ENCODE results near the gene GCC2.
A peak's percentile ranks its signal among the peaks of the same experiment; 100 is the strongest.
"Not testable (repeated sequence)": the region's sequence is repeated elsewhere in the genome, so short reads cannot be mapped to it uniquely, and the experiment has no call there.

Gene GCC2

GRCh38 chr2:108441712-108442111 lies 7.3 kb upstream of the GCC2 start:
- no peak for DNase-seq

- no peak for DNase-seq
These were observed 3.8 kb upstream of the GCC2 start for GRCh38 chr2:108444941-108445840.

- DNase-seq, result no peak
These were observed 2.3 kb upstream of the GCC2 start for GRCh38 chr2:108446703-108447102.

- no peak for DNase-seq
These were observed 894 bp upstream of the GCC2 start for GRCh38 chr2:108447947-108448677.

- DNase-seq, result peak; percentile 38
These were observed 564 bp downstream of the GCC2 start for GRCh38 chr2:108449410-108450130.

GRCh38 chr2:108450863-108451262 lies 1.9 kb downstream of the GCC2 start:
- DNase-seq, result no peak

GRCh38 chr2:108451976-108452375 lies 3.0 kb downstream of the GCC2 start:
- DNase-seq, result no peak

GRCh38 chr2:108453530-108453929 lies 4.5 kb downstream of the GCC2 start:
- not testable (repeated sequence) for DNase-seq

- no peak for DNase-seq
These were observed 5.4 kb downstream of the GCC2 start for GRCh38 chr2:108454440-108454839.

GRCh38 chr2:108455571-108455970 lies 6.6 kb downstream of the GCC2 start:
- DNase-seq, result no peak

GRCh38 chr2:108458082-108458481 lies 9.1 kb downstream of the GCC2 start:
- no peak for DNase-seq

GRCh38 chr2:108459441-108459840 lies 10.4 kb downstream of the GCC2 start:
- DNase-seq, result no peak

GRCh38 chr2:108460345-108461037 lies 11.5 kb downstream of the GCC2 start:
- no peak for DNase-seq

GRCh38 chr2:108477099-108477498 lies 28.1 kb downstream of the GCC2 start:
- no peak for DNase-seq

- DNase-seq, result no peak
These were observed 36.2 kb downstream of the GCC2 start for GRCh38 chr2:108485253-108485652.

- DNase-seq, result no peak
These were observed 41.6 kb downstream of the GCC2 start for GRCh38 chr2:108490506-108491122.

GRCh38 chr2:108491848-108492247 lies 42.8 kb downstream of the GCC2 start:
- no peak for DNase-seq

GRCh38 chr2:108492364-108492763 lies 43.4 kb downstream of the GCC2 start:
- DNase-seq, result no peak

- not testable (repeated sequence) for DNase-seq
These were observed 47.2 kb downstream of the GCC2 start for GRCh38 chr2:108496167-108496566.

GRCh38 chr2:108507620-108508019 lies 58.6 kb downstream of the GCC2 start:
- not testable (repeated sequence) for DNase-seq

GRCh38 chr2:108512431-108512830 lies 63.4 kb downstream of the GCC2 start:
- not testable (repeated sequence) for DNase-seq

GRCh38 chr2:108514478-108514877 lies 65.5 kb downstream of the GCC2 start:
- DNase-seq, result not testable (repeated sequence)
